GM19099 (cell line): Measurements from ENCODE around the gene DPRX.

ENCODE experiments used
- POLR2A ChIP-seq: IDR thresholded peaks from 3 replicates; pipeline ENCODE4 v1.6.1; 2011; ENCODE audit warnings: low read depth; ENCODE audit not compliant: insufficient read length; ENCODE audit errors: extremely low read depth

The DPRX gene

DNA sequence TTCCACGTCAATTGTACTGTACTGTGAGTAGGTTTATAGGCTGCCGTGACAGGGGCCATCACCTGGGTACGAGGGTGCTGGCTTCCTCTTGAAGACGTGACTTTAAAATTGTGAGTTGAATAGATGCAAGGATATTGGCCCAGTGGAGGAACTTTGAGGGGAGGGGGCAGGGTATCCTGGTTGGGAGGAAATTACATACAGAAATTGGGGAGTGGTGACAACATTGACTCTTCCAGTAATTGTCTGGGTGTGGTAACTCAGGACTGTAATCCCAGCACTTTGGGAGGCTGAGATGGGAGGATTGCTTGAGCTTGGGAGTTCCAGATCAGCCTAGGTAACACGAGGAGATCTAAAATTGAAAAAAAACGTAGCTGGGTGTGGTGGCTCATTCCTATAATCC lies 30.4 kb downstream of the DPRX start:
- TF ChIP-seq POLR2A, result no peak

DNA sequence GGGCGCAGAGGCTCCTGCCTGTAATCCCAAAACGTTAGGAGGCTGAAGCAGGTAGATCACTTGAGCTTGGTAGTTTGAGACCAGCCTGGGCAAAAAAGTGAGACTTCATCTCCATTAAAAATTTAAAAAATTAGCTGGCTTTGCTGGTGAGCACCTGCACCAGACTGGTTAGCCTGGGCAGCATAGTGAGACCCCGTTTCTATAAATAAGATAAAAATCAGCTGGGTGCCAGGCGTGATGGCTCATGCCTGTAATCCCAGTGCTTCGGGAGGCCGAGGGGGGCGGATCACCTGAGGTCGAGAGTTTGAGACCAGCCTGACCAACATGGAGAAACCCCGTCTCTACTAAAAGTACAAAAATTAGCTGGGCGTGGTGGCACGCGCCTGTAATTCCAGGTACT lies 32.4 kb downstream of the DPRX start:
- TF ChIP-seq POLR2A, result no peak

DNA sequence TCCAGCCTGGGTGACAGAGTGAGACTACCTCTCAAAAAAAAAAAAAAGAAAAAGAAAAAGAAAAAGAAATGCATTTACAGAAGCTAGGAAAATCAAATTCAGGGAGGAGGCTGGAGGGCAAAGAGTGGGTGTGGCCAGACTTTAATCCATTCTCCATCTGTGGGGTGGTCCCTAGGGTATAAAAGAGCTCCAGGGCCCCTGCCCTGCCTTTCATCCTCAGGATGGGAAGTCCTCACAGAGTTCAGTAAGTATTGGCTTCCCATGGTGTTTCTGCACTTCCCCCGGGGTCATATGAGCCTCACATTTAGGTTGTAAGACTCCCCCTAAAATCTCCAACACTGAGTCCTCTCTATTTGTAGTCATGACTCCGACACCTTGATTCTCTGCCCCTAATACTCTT lies 33.0 kb downstream of the DPRX start:
- TF ChIP-seq POLR2A, result no peak

DNA sequence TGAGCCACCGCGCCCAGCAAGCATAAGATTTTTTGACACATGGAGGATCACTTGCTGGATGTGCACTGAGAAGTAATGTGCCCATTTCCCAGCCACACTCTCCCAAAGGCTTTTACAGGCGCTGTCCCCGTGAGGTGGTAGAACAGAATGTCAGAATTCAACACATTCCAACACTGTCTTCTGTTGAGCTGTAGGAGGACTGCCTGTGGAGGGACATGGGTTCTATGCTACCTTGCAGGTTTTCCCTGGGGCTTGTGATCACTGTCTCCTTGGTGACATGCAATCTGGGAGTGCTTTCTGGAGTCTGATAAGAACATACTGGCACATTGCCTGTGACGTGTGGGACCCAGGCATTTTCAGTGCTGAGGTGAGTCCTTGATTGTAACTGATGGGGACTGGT lies 38.5 kb downstream of the DPRX start:
- no peak for TF ChIP-seq POLR2A

DNA sequence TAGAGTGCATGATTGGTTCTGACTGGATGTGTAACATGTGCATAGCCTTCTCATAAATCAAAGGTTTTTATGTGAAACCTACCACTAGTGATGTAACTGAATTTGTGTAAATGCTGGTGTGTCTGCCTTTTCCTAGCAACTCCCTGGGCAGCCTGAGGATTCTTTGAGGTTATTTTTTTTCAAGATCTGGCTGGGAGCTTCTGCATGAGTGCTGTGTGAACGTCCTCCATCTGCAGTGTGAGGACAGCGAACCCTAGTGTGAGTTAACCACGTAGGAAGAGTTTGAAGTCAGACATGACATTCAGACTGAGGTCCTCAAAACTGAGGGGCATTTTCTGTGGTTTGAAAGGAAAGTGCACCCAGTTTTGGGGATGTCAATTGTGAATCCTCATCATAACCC lies 39.9 kb downstream of the DPRX start:
- TF ChIP-seq POLR2A, result no peak
